ENCODE measurements around the gene FBN3.

FBN3 gene

GRCh38 chr19:8129061-8129618 lies 20.3 kb downstream of the FBN3 start:
- DNase-seq: no peak
- in situ Hi-C loops (cut with HindIII; ENCODE audit: low pct_ligation_motif_present, low sequenced_read_pairs): no loop called here
- H3K36me3 ChIP-seq (replicated peaks): no peaks in the 10 kb centered on the region
- H3K27me3 ChIP-seq (replicated peaks): no peaks in the 10 kb centered on the region
- no peak overlapping the region for H3K27ac ChIP-seq
- no peak for TF ChIP-seq CTCF (IDR thresholded peaks at IDR 0.05; ENCODE audit: low read depth, low read length, missing control alignments)
- H3K4me3 ChIP-seq (ENCODE audit: low read depth, low read length): no peak overlapping the region

GRCh38 chr19:8128551-8128950 lies 20.8 kb downstream of the FBN3 start:
- TF ChIP-seq CTCF (IDR thresholded peaks at IDR 0.05; ENCODE audit: low read depth, low read length, missing control alignments): no peak
- Histone ChIP-seq H3K4me3 (ENCODE audit: low read depth, low read length) (no peak overlapping the region), H3K36me3 (replicated peaks) (no peaks in the 10 kb centered on the region), H3K27ac (no peak overlapping the region), H3K27me3 (replicated peaks) (no peaks in the 10 kb centered on the region)
- in situ Hi-C loops (cut with HindIII; ENCODE audit: low pct_ligation_motif_present, low sequenced_read_pairs): no loop called here
- no peak for DNase-seq

GRCh38 chr19:8127311-8127710 lies 22.1 kb downstream of the FBN3 start:
- in situ Hi-C loops (cut with HindIII; ENCODE audit: low pct_ligation_motif_present, low sequenced_read_pairs): no loop called here
- no peak overlapping the region for H3K27ac ChIP-seq
- no peak for TF ChIP-seq CTCF (IDR thresholded peaks at IDR 0.05; ENCODE audit: low read depth, low read length, missing control alignments)
- no peaks in the 10 kb centered on the region for H3K36me3 ChIP-seq (replicated peaks)
- no peak overlapping the region for H3K4me3 ChIP-seq (ENCODE audit: low read depth, low read length)
- no peak for DNase-seq
- H3K27me3 ChIP-seq (replicated peaks): no peaks in the 10 kb centered on the region

GRCh38 chr19:8126511-8126910 lies 22.9 kb downstream of the FBN3 start:
- Histone ChIP-seq H3K4me3 (ENCODE audit: low read depth, low read length) (no peak overlapping the region), H3K36me3 (replicated peaks) (no peaks in the 10 kb centered on the region), H3K27me3 (replicated peaks) (no peaks in the 10 kb centered on the region), H3K27ac (no peak overlapping the region)
- no peak for DNase-seq
- no peak for TF ChIP-seq CTCF (IDR thresholded peaks at IDR 0.05; ENCODE audit: low read depth, low read length, missing control alignments)
- in situ Hi-C loops (cut with HindIII; ENCODE audit: low pct_ligation_motif_present, low sequenced_read_pairs): no loop called here

- DNase-seq: no peak
- in situ Hi-C loops (cut with HindIII; ENCODE audit: low pct_ligation_motif_present, low sequenced_read_pairs): no loop called here
- Histone ChIP-seq H3K4me3 (ENCODE audit: low read depth, low read length) (no peak overlapping the region), H3K27ac (no peak overlapping the region), H3K27me3 (replicated peaks) (no peaks in the 10 kb centered on the region), H3K36me3 (replicated peaks) (no peaks in the 10 kb centered on the region)
- no peak for TF ChIP-seq CTCF (IDR thresholded peaks at IDR 0.05; ENCODE audit: low read depth, low read length, missing control alignments)
Measured at GRCh38 chr19:8126008-8126407, 23.4 kb downstream of the FBN3 start.

- Histone ChIP-seq H3K4me3 (ENCODE audit: low read depth, low read length) (no peak overlapping the region), H3K27me3 (replicated peaks) (no peaks in the 10 kb centered on the region), H3K36me3 (replicated peaks) (no peaks in the 10 kb centered on the region), H3K27ac (no peak overlapping the region)
- in situ Hi-C loops (cut with HindIII; ENCODE audit: low pct_ligation_motif_present, low sequenced_read_pairs): no loop called here
- no peak for TF ChIP-seq CTCF (IDR thresholded peaks at IDR 0.05; ENCODE audit: low read depth, low read length, missing control alignments)
- no peak for DNase-seq
Measured at GRCh38 chr19:8123683-8124082, 25.7 kb downstream of the FBN3 start.

All from brain microvascular endothelial cell (primary cell).